CD14-positive monocyte (primary cell): ENCODE results near the gene KRTAP17-1. TPM values are rescaled to one million over a fixed set of nuclear protein-coding genes. Genes with fewer than 3 reads are reported as not detected.
"Not testable (repeated sequence)": the region's sequence is repeated elsewhere in the genome, so short reads cannot be mapped to it uniquely, and the experiment has no call there.

ENCODE experiments used
- DNase-seq, 3 donors: peaks; one replicate each; pipeline ENCODE4 v3.0.0-alpha.2; 2011 to 2022
- H2AFZ ChIP-seq: 2 replicates; pipeline ENCODE4 v1.6.0; 2012; ENCODE audit warnings: mild to moderate bottlenecking, low read depth, low read length, inconsistent platforms; ENCODE audit not compliant: insufficient read depth, poor library complexity, severe bottlenecking
- H3K27ac ChIP-seq, 2 donors: 1 replicate in 1 of 2; 2 replicates in 1 of 2; pipeline ENCODE4 v1.5.1; 2012 to 2013; ENCODE audit warnings: low read length in 2 of 2, control low read depth in 1 of 2, inconsistent platforms in 1 of 2, low read depth in 1 of 2, mild to moderate bottlenecking in 1 of 2
- H3K27me3 ChIP-seq, 2 donors: one replicate each; pipeline versions ENCODE4 v1.6.0 to v1.6.1; 2011 to 2013; ENCODE audit warnings: low read length in 2 of 2; ENCODE audit not compliant: control insufficient read depth in 2 of 2, insufficient read depth in 2 of 2
- H3K36me3 ChIP-seq, 2 donors: replicated peaks in 1 of 2; 1 replicate in 1 of 2; 2 replicates in 1 of 2; pipeline versions ENCODE4 v1.5.1 to v1.6.1; 2012 to 2013; ENCODE audit warnings: low read length in 2 of 2, control low read depth in 1 of 2, inconsistent platforms in 1 of 2, mild to moderate bottlenecking in 1 of 2; ENCODE audit not compliant: insufficient read depth in 2 of 2, control insufficient read depth in 1 of 2
- H3K4me1 ChIP-seq, 2 donors: 1 replicate in 1 of 2; 2 replicates in 1 of 2; pipeline versions ENCODE4 v1.5.1 to v1.6.1; 2012 to 2013; ENCODE audit warnings: low read length in 2 of 2, control low read depth in 1 of 2, inconsistent platforms in 1 of 2, mild to moderate bottlenecking in 1 of 2, moderate library complexity in 1 of 2; ENCODE audit not compliant: insufficient read depth in 2 of 2, control insufficient read depth in 1 of 2
- H3K4me2 ChIP-seq: replicated peaks from 2 replicates; pipeline ENCODE3; 2012; ENCODE audit warnings: low read length, moderate library complexity, mild to moderate bottlenecking; ENCODE audit not compliant: poor library complexity, severe bottlenecking; ENCODE audit errors: extremely low read depth
- H3K4me3 ChIP-seq, 3 experiments: fragments of 200-600 bp in 1 of 3; sonication (generic) in 1 of 3; replicated peaks in 1 of 3; 1 replicate in 2 of 3; 2 replicates in 1 of 3; pipeline ENCODE4 v1.5.1; 2011 to 2013; ENCODE audit warnings: low read length in 3 of 3, mild to moderate bottlenecking in 3 of 3, control low read depth in 2 of 3, low read depth in 2 of 3, inconsistent platforms in 1 of 3, moderate library complexity in 1 of 3
- H3K79me2 ChIP-seq: 2 replicates; pipeline ENCODE4 v1.6.0; 2012; ENCODE audit warnings: mild to moderate bottlenecking, control low read depth, inconsistent platforms, low read length, moderate library complexity; ENCODE audit not compliant: insufficient read depth
- H3K9ac ChIP-seq: 2 replicates; pipeline ENCODE4 v1.6.0; 2017; ENCODE audit warnings: low read length, mild to moderate bottlenecking; ENCODE audit not compliant: insufficient read depth, poor library complexity, severe bottlenecking
- H3K9me3 ChIP-seq, 2 donors: replicated peaks in 1 of 2; 1 replicate in 1 of 2; 2 replicates in 1 of 2; pipeline versions ENCODE4 v1.5.1 to v1.6.1; 2012 to 2013; ENCODE audit warnings: low read length in 2 of 2, control low read depth in 1 of 2; ENCODE audit not compliant: control insufficient read depth in 1 of 2, insufficient read depth in 1 of 2
- H4K20me1 ChIP-seq: 2 replicates; pipeline ENCODE4 v1.6.0; 2012; ENCODE audit warnings: mild to moderate bottlenecking, low read length, control low read depth, moderate library complexity; ENCODE audit not compliant: insufficient read depth
- H3K27ac Mint-ChIP-seq, 7 donors: one replicate each; pipeline ENCODE4 v1.8.0; 2020; ENCODE audit warnings: mild to moderate bottlenecking in 7 of 7, mixed read lengths in 7 of 7, moderate library complexity in 6 of 7, inconsistent platforms in 2 of 7
- H3K27me3 Mint-ChIP-seq, 3 donors: one replicate each; pipeline ENCODE4 v1.8.0; 2021 to 2022; ENCODE audit warnings: low read depth in 3 of 3, mild to moderate bottlenecking in 3 of 3, mixed read lengths in 3 of 3, moderate library complexity in 3 of 3, inconsistent platforms in 1 of 3
- H3K36me3 Mint-ChIP-seq, 2 donors: one replicate each; pipeline ENCODE4 v1.8.0; 2020; ENCODE audit warnings: mixed read lengths in 2 of 2, inconsistent platforms in 1 of 2, mild to moderate bottlenecking in 1 of 2
- H3K4me1 Mint-ChIP-seq: one replicate; pipeline ENCODE4 v1.8.0; 2020; ENCODE audit warnings: mild to moderate bottlenecking, mixed read lengths
- H3K4me3 Mint-ChIP-seq, 2 donors: one replicate each; pipeline ENCODE4 v1.8.0; 2020; ENCODE audit warnings: mild to moderate bottlenecking in 2 of 2, mixed read lengths in 2 of 2, moderate library complexity in 1 of 2
- H3K9me3 Mint-ChIP-seq, 7 donors: one replicate each; pipeline ENCODE4 v1.8.0; 2020 to 2022; ENCODE audit warnings: mixed read lengths in 7 of 7, mild to moderate bottlenecking in 6 of 7, moderate library complexity in 6 of 7, inconsistent platforms in 2 of 7
- CTCF ChIP-seq: fragments of 200-600 bp; IDR thresholded peaks from one replicate; pipeline ENCODE4 v1.8.0; 2022; ENCODE audit warnings: antibody characterized with exemption, mild to moderate bottlenecking
- WGBS: methylation state at CpG from one replicate; pipeline ENCODE4 v1.1.5; 2013; ENCODE audit warnings: missing lambda C conversion rate; ENCODE audit not compliant: insufficient coverage; 5-methylcytosine and 5-hydroxymethylcytosine counted together
- intact Hi-C, 2 donors: fragments of 100-400 bp; cut with micrococcal nuclease; formaldehyde crosslinking; loops; one replicate each; pipeline versions ENCODE4 v1.15.0 to v1.15.1; 2023
- polyA plus RNA-seq, 3 donors: library from polyadenylated mRNA; depleted of rRNA in 1 of 3; unstranded in 2 of 3; stranded (reverse) in 1 of 3; fragments of 300-500 nt in 2 of 3; fragments of >200 nt in 1 of 3; fragmentation: Illumina TruSeq in 2 of 3; gene quantifications; 1 replicate in 2 of 3; 2 replicates in 1 of 3; pipeline ENCODE4 v1.2.3, GENCODE V29; 2012 to 2021

Gene KRTAP17-1
- polyA plus RNA-seq, 3 donors = not detected

- no CpG with 5 or more reads among the region's 1 CpG for WGBS
- Histone ChIP-seq H2AFZ (no peak overlapping the region), H3K4me1 (no peaks in the 10 kb centered on the region), H3K27me3 (peaks cover 4 to 5% of the 10 kb centered on the region in 2 donors), H3K4me2 (no peak overlapping the region), H3K36me3 (no peaks in the 10 kb centered on the region), H3K4me3 (no peak overlapping the region), H3K27ac (no peak overlapping the region), H4K20me1 (no peaks in the 10 kb centered on the region), H3K9me3 (no peaks in the 10 kb centered on the region), H3K9ac (no peak overlapping the region), H3K79me2 (no peaks in the 10 kb centered on the region)
- Mint-ChIP-seq H3K27me3 (peaks cover 4 to 17% (median 14%) of the 10 kb centered on the region in 3 donors), H3K27ac (no peak overlapping the region), H3K36me3 (no peaks in the 10 kb centered on the region), H3K9me3 (no peaks in the 10 kb centered on the region), H3K4me3 (no peak overlapping the region), H3K4me1 (no peaks in the 10 kb centered on the region)
- intact Hi-C loops = no loop called here
- no peak for DNase-seq
- no peak for TF ChIP-seq CTCF
Measured at GRCh38 chr17:41271858-41272257, 43.7 kb downstream of the KRTAP17-1 start.

GRCh38 chr17:41271323-41271722 lies 44.2 kb downstream of the KRTAP17-1 start:
- WGBS = 83% methylated on average over 1 of the region's 1 CpG
- H3K27ac Mint-ChIP-seq, H3K4me1 Mint-ChIP-seq, intact Hi-C loops, H2AFZ ChIP-seq, H3K4me3 ChIP-seq, H3K27ac ChIP-seq, H3K4me3 Mint-ChIP-seq, H3K9me3 ChIP-seq, H3K36me3 Mint-ChIP-seq, DNase-seq, H3K4me2 ChIP-seq, H3K27me3 ChIP-seq, H3K4me1 ChIP-seq, H3K9me3 Mint-ChIP-seq, H3K9ac ChIP-seq, H3K36me3 ChIP-seq, H3K79me2 ChIP-seq, H4K20me1 ChIP-seq: not testable (repeated sequence)
- H3K27me3 Mint-ChIP-seq = peaks cover 5 to 13% (median 11%) of the 10 kb centered on the region in 3 donors
